GM10847 (cell line): ENCODE results near the gene KRTAP2-2.

Experiments used
- POLR2A ChIP-seq: IDR thresholded peaks from 2 replicates; pipeline ENCODE4 v1.6.1; 2011; ENCODE audit not compliant: insufficient read length; ENCODE audit errors: extremely low read depth

The KRTAP2-2 gene

DNA sequence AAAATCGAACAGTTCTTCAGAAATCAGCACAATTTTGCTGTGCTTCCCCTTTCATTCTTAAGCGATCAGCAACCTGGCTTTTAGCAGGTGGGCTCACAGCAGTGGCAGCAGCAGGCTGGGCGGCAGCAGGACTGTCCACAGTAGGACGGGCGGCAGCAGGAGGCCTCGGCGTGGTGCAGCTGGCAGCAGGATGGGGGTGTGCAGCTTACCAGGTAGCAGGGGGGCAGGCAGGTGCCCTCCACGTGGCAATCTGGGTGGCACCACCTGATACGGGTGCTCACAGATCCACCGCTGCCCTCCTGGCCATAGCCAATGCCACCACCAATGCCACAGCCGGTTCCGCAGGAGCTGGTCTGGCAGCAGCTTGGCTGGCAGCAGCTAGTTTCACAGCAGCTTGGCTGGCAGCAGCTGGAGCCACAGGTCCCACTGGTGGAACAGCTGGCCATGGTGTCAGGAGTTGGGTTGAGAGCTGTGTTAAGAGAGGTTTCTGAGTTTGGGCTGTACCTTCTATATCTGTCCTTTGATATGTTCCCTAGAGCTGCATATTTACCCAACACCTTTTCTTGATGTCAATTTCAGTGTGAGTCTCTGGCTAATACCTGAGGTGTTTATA, 25.3 kb downstream of the KRTAP2-2 start, which contains the start of gene KRTAP1-4:
KRTAP1-4 (minus strand) TSS at position 563 of the 613 bp plus-strand sequence; CDS start at position 446, 117 bp downstream.
- TF ChIP-seq POLR2A = no peak

DNA sequence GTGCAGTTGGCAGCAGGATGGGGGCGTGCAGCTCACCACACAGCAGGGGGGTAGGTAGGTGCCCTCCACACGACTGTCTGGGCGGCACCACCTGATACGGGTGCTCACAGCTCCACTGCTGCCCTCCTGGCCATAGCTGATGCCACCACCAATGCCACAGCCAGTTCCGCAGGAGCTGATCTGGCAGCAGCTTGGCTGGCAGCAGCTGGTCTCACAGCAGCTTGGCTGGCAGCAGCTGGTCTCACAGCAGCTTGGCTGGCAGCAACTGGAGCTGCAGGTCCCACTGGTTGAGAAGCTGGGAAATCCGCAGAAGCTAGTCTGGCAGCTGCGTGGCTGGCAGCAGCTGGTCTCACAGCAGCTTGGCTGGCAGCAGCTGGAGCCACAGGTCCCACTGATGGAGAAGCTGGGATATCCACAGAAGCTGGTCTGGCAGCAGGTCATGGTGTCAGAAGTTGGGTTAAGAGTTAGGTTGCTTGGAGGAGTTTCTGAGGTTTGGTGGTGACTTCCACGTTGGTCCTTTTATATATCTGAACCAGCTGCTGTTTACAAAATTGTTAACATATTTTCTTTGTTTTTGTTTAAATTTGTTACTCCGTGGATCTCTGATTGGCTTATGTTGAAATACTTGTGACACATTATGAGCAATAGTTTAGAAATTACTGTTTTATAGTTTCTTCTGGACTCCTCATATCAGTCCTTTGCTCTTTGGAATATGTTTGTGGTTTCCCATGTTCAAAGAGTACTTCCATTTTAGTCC, 28.1 kb downstream of the KRTAP2-2 start, which contains the start of gene KRTAP1-5:
KRTAP1-5 (minus strand) TSS at position 494 of the 757 bp plus-strand sequence; CDS start at position 441, 53 bp downstream.
- no peak for TF ChIP-seq POLR2A

DNA sequence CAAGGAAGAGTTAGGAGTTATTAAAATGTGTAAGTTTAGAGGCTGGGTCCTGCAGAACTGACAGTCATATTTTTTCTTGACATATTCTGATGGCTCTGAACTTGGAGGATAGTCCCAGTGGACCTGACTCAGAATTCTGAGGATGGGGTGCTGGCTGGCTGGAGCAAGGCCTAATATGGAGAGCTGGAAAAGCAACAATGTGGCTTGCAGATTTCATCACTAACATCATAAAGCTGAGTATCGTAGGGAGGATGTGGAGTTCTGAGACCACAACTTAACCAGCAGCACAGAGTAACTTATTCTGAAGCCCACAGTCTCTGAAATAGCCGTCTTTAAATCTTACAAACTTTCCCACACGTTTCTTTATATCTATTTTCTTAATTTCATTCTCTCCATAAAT, 30.3 kb downstream of the KRTAP2-2 start:
- no peak for TF ChIP-seq POLR2A

DNA sequence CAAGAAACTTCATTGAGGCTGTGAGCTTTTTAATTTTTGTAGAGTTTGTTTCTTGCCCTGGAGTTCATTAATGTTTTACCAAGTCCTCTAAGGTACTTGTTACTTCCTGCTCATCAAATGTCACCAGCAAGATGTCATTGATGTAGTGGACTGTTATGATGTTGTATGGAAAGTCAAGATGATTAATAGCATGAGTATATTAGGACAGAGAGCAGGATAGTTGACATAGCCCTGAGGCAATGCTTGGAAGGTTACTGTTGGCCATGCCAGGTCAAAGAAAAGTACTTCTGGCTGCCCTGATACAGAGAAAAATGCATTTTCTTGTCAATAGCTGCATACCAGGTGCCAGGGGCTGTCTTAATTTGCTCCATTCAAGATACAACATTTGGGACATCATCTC, 34.7 kb downstream of the KRTAP2-2 start:
- no peak for TF ChIP-seq POLR2A

DNA sequence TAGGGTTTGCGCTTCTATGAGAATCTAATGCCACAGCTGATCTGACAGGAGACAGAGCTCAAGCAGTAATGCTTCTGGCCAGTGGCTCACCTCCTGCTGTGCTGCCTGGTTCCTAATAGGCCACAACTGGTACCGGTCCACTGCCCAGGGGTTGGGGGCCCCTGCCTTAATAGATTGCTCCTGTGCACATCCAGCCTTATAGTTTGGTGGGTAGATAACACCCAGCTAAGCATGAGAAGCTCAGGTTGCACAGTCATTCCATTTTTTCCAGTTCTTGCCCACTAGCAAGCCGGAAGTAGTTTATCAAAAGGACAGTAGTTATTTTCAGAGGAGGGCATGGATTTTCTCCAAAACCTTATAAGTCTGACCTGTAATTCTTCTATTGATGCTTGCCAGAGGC, 35.6 kb downstream of the KRTAP2-2 start:
- TF ChIP-seq POLR2A = no peak

DNA sequence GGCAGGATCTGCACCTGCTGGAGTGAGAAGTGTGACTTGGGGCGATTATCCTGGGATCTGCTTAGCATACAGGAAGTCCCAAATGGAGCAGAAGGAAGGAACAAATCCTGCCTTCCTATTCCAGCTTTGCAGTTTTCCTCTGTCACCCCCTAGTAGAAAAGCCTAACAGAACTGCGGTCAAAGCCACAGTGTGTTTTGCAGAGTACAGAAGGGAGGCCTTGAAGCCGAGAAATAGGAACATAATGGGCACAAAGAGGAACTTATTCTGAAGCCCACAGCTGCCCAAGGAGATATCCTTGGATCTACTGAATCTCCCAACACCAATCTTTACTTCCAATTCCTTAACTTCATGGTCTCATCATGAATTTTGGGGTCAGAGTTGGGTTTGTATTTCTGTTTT, 36.5 kb downstream of the KRTAP2-2 start:
- no peak for TF ChIP-seq POLR2A

DNA sequence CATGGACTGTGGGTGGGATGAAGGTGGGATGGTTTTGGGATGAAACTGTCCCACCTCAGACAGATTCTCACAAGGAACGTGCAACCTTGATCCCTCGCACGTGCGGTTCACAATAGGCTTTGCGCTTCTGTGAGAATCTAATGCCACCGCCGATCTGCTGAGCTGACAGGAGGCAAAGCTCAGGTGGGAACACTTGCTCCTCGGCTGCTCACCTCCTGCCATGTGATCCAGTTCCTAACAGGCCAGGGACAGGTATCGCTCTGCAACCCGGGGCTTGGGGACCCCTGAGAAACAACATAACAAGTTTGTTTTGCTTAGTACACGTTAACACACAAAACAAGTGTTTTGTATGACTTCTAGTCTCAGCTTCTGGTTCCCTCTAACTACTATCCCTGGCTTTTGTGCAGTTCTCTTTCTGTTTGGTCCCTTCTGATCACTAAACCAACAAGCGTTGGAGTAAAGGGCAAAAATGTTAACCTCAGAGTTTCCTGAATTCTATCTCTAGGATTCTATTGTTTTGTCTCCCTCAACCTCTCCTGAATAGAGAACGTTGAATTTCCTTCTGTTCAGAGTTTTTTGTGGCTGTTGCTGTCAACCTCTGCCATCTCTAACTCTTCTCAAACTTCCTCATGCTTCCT, 38.3 kb downstream of the KRTAP2-2 start:
- TF ChIP-seq POLR2A = no peak

DNA sequence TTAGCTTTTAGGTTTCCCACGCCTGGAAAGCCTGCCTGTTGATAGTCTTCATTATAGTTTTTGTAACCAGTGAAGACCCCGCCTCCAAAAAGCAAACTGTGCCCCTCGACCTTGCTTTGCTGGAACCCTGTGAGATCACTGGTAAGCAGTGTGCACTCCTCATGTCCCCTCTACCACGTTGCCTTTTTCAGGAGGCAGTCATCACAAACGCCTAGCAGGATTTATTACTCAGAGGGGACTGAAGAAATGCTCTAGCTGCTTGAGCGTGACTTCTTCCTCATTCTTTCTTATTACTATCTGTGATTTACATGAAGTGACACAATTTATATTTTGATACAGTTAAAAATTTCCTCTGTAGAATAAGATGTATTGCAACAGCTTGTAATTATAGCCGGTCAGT, 39.6 kb downstream of the KRTAP2-2 start:
- no peak for TF ChIP-seq POLR2A

DNA sequence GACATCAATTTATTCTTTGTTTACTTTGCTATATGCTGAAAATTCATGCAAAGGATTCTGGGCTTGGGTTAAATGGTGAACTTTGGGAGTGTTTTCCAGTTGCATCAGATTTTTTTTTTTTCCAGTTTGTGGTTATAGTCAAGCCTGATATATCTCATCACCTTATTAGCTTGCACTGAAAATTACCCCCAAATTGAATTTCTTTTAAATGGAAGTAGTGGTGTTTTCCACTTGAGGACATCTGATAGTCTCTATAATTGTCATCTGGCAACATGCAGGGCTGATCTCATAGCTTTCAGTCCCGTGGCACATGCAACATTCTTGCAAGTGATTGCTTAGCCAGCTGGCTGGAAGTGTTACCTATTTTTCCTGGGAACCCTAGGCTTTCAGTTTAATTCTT, 41.4 kb downstream of the KRTAP2-2 start:
- TF ChIP-seq POLR2A = no peak

DNA sequence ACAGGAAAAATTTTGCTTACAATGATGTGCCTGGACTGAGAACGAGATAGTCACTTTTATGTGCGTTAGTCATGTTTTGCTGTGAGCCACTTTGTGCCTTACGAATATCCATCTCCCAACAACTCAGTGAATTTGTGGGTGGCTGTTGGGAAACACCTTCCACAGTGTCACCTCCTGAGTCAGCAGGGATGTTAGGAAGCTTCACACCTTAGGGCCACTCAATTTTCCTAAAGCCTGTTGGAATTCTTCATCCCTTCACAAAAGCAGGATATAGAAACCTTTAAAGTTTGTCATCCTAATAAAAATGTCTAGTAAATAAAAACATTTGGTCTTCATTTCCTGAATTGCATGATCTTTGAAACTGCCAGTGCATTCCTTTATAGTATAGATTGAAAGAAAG, 41.8 kb downstream of the KRTAP2-2 start:
- no peak for TF ChIP-seq POLR2A

DNA sequence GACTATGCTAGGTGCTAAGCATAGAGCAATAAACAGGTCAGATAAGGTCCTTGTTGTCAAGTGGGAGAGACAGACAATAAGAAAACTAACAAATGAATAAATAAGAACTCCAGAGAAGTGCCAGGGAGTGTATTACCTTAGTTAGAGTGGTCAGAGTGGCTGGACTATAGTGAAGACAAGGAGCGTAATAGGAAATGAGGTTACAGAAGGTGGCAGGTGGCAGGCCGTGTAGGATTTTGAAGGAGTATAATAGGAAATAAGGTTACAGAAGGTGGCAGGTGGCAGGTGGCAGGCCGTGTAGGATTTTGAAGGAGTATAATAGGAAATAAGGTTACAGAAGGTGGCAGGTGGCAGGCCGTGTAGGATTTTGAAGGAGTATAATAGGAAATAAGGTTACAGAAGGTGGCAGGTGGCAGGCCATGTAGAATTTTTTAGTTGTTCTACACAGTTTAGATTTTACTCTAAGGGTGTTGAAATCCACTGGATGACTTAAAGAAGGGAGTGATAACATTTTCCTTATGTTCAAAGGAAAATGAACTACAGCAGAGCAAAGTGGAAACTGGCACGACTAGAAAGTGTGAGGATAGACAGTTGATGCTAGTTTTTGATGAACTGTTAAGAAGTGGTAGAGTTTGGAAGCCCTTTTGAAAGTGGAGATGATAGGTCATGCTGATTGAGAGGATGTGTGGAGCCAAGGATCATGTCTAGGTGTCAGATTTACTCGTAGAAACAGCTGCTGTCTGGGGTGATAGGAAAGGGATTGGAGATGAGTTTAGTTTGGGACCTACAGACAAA, 42.5 kb downstream of the KRTAP2-2 start:
- TF ChIP-seq POLR2A = no peak

DNA sequence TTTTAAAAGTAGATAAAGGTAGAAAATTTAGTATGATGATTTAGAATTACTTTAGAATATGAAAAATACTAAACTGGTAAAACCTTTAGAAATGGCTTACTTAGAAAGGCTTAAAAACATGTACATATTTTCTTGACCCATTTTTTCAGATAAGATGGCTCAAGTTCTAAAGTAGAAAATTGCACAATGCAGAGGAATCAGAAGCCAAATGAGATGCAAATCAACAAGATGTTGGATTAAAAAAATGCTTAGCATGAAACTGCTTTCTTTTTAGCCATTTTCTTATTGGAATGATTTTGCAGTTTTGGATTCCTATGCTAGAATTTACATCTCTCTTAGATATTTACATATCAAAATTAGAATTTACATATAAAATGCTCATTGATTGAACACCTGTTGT, 44.6 kb downstream of the KRTAP2-2 start:
- TF ChIP-seq POLR2A = no peak

DNA sequence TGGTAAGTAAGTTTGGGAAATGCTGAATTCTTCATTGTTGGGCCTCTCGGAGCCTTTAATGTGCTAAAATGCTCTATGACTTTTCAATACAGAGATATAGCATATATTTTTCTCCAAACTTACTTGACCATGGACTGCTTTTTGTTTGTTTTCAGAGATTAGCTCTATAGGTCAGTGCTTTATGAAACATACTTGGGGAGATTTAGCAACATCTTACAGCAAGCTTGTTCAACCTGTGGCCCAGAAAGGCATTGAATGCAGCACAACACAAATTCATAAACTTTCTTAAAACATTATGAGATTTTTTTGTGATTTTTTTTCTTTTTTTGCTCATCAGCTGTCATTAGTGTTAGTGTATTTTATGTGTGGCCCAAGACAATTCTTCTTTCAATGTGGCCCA, 45.1 kb downstream of the KRTAP2-2 start:
- TF ChIP-seq POLR2A = no peak

DNA sequence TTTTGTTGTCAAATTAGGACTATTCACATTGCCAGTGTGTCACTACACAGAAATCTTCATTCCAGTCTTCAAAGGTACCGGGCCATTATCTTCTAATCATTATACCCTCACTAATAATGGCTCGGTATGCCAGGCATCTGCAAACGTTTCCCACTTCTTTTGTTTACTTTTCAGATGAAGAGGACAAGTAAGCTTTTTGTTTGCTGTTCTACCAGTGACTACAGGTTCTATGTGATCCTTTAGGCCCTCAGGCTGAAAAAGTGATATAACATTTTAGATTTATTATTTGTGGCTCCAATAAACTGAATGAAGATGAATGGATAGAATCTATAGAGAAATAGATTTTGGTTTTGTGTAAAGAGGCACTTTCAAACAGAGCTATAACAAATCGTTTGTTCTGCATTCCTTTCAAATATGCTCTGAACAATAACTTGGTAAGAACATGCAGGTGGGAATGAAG, 45.7 kb downstream of the KRTAP2-2 start:
- TF ChIP-seq POLR2A = no peak

DNA sequence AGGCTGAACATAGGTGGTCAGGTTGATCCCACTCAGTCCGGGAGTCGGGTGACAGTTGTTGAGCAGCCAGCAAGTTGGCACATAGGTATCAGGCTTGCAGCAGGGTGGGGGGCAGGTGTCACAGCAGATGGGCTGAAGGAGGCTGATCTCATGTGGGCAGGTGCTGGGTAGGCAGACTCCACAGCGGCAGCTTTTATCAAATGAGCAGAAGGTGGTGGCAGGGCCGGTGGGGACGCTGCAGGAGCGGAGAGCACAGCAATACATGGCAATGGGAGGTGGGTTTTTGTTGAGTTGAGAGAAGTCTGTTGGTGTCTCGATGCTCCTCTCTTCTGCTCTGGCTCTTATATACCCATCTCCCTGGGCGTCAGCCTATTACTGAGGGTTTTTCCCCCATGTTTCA, 46.2 kb downstream of the KRTAP2-2 start, which contains the start of gene KRTAP3-1:
KRTAP3-1 (minus strand) TSS at position 318 of the 400 bp plus-strand sequence; CDS start at position 264, 54 bp downstream.
- TF ChIP-seq POLR2A = no peak
